Gastrocnemius medialis (tissue), 4 donors: ENCODE measurements around the gene VSIG1. TPM values are rescaled to one million over a fixed set of nuclear protein-coding genes. Genes with fewer than 3 reads are reported as not detected.

Source experiments
- ATAC-seq, 2 donors: fragments of 150-250 bp; one replicate each; pipeline ENCODE4 v1.9.1; 2016
- DNase-seq, 2 donors: peaks; one replicate each; pipeline ENCODE4 v3.0.0-alpha.2; 2019
- H3K27ac ChIP-seq, 4 donors: fragments of 200-600 bp; sonication (generic); 1 replicate in 1 of 4; 2 replicates in 3 of 4; pipeline ENCODE4 v1.5.1; 2016 to 2018; ENCODE audit warnings: mild to moderate bottlenecking in 2 of 4, moderate library complexity in 1 of 4
- H3K27me3 ChIP-seq, 3 donors: fragments of 200-600 bp; sonication (generic) in 2 of 3; 1 replicate in 1 of 3; 2 replicates in 2 of 3; pipeline versions ENCODE4 v1.5.1 to v1.6.0; 2016 to 2019; ENCODE audit warnings: mild to moderate bottlenecking in 1 of 3, moderate library complexity in 1 of 3
- H3K36me3 ChIP-seq, 2 donors: fragments of 200-600 bp; sonication (generic) in 1 of 2; one replicate each; pipeline ENCODE4 v1.5.1; 2017 to 2018
- H3K4me1 ChIP-seq, 2 donors: fragments of 200-600 bp; sonication (generic) in 1 of 2; one replicate each; pipeline ENCODE4 v1.5.1; 2016 to 2017; ENCODE audit warnings: mild to moderate bottlenecking in 2 of 2
- H3K4me3 ChIP-seq, 4 donors: fragments of 200-600 bp; sonication (generic) in 3 of 4; 1 replicate in 1 of 4; 2 replicates in 3 of 4; pipeline ENCODE4 v1.5.1; 2016 to 2019; ENCODE audit warnings: mild to moderate bottlenecking in 2 of 4
- H3K9me3 ChIP-seq, 3 donors: fragments of 200-600 bp; sonication (generic) in 2 of 3; 1 replicate in 1 of 3; 2 replicates in 2 of 3; pipeline ENCODE4 v1.5.1; 2016 to 2019
- CTCF ChIP-seq, 5 experiments: fragments of 450-650 bp in 3 of 5; fragments of 200-600 bp in 2 of 5; sonication (generic) in 2 of 5; IDR thresholded peaks in 4 of 5; conservative IDR thresholded peaks in 1 of 5; 1 replicate in 4 of 5; 2 replicates in 1 of 5; pipeline ENCODE4 v1.5.1; 2016 to 2019; ENCODE audit warnings: antibody characterized with exemption in 5 of 5, mild to moderate bottlenecking in 3 of 5, moderate library complexity in 3 of 5
- POLR2A ChIP-seq, 2 donors: fragments of 450-650 bp; IDR thresholded peaks; one replicate each; pipeline ENCODE4 v1.6.1; 2017; ENCODE audit warnings: antibody characterized with exemption in 2 of 2, mild to moderate bottlenecking in 2 of 2, moderate library complexity in 2 of 2
- in situ Hi-C, 4 donors: fragments of 200-750 bp; cut with MboI; loops; one replicate each; pipeline versions ENCODE4 v1.15.0 to v1.8.0; 2017; ENCODE audit warnings: low sequenced_read_pairs in 4 of 4
- intact Hi-C: fragments of 100-400 bp; cut with DNase I; formaldehyde crosslinking; loops from one replicate; pipeline ENCODE4 v1.15.1; 2023; ENCODE audit warnings: low total_unique reads
- total RNA-seq, 4 donors: library from RNA; depleted of rRNA; stranded (reverse); fragments of >200 nt; gene quantifications; one replicate each; pipeline versions ENCODE4 v1.1.0 to v1.2.3, GENCODE V29; 2016

The VSIG1 gene
- total RNA-seq, result not detected

- Histone ChIP-seq H3K4me1 (no peaks in the 10 kb centered on the region), H3K4me3 (no peak within 1 kb of the TSS), H3K27ac (no peak within 1 kb of the TSS), H3K36me3 (no peaks in the 10 kb centered on the region), H3K27me3 (no peaks in the 10 kb centered on the region), H3K9me3 (no peaks in the 10 kb centered on the region)
- ATAC-seq, result no peak
- no peak for DNase-seq
- TF ChIP-seq POLR2A (IDR thresholded peaks at IDR 0.05) (no peak), CTCF (IDR thresholded peaks at IDR 0.05 in 4 of 5, conservative IDR thresholded peaks at IDR 0.05 in 1 of 5) (no peak)
- intact Hi-C loops, result no loop called here
- in situ Hi-C loops, result no loop called here
These were observed at the start of gene VSIG1 for GRCh38 chrX:108044554-108045256. Gene VSIG1 (plus strand): TSS chrX:108045065. CDS start chrX:108045131, 66 bp downstream.

GRCh38 chrX:107996124-107996523, 48.7 kb upstream of the VSIG1 start:
- in situ Hi-C loops (no loop called here), intact Hi-C loops (no loop called here)
- Histone ChIP-seq H3K27ac (no peak overlapping the region), H3K9me3 (no peaks in the 10 kb centered on the region), H3K36me3 (no peaks in the 10 kb centered on the region), H3K4me3 (no peak overlapping the region), H3K4me1 (no peaks in the 10 kb centered on the region), H3K27me3 (peaks cover 0 to 2% (median 0%) of the 10 kb centered on the region in 3 donors)
- DNase-seq (no peak), ATAC-seq (no peak)
- no peak for TF ChIP-seq POLR2A (IDR thresholded peaks at IDR 0.05)
- no peak for TF ChIP-seq CTCF (IDR thresholded peaks at IDR 0.05 in 4 of 5, conservative IDR thresholded peaks at IDR 0.05 in 1 of 5)

- no peak overlapping the region for H3K4me3 ChIP-seq
- in situ Hi-C loops, result no loop called here
- peaks cover 0 to 7% (median 0%) of the 10 kb centered on the region in 3 donors for H3K27me3 ChIP-seq
- intact Hi-C loops, result no loop called here
- H3K27ac ChIP-seq, result peak overlapping the region; percentile 24 to 64 (median 53)
- H3K36me3 ChIP-seq, result no peaks in the 10 kb centered on the region
- DNase-seq (peak; percentile 35 to 69), ATAC-seq (peak; percentile 98)
- no peaks in the 10 kb centered on the region for H3K4me1 ChIP-seq
- no peaks in the 10 kb centered on the region for H3K9me3 ChIP-seq
- TF ChIP-seq POLR2A (IDR thresholded peaks at IDR 0.05) (no peak), CTCF (IDR thresholded peaks at IDR 0.05 in 4 of 5, conservative IDR thresholded peaks at IDR 0.05 in 1 of 5) (no peak)
These were observed 44.1 kb upstream of the VSIG1 start for GRCh38 chrX:108000751-108001150.

GRCh38 chrX:108001218-108001814, 43.5 kb upstream of the VSIG1 start:
- peak; percentile 7 to 18 for DNase-seq
- H3K4me3 ChIP-seq, result no peak overlapping the region
- H3K36me3 ChIP-seq, result no peaks in the 10 kb centered on the region
- ATAC-seq, result peak; percentile 89 to 91
- TF ChIP-seq POLR2A (IDR thresholded peaks at IDR 0.05), result no peak
- TF ChIP-seq CTCF (IDR thresholded peaks at IDR 0.05 in 4 of 5, conservative IDR thresholded peaks at IDR 0.05 in 1 of 5), result peak in 4 of 5 experiments; percentile 4 to 52 (median 38)
- no peaks in the 10 kb centered on the region for H3K4me1 ChIP-seq
- in situ Hi-C loops (no loop called here), intact Hi-C loops (no loop called here)
- no peaks in the 10 kb centered on the region for H3K9me3 ChIP-seq
- H3K27me3 ChIP-seq, result peaks cover 0 to 7% (median 0%) of the 10 kb centered on the region in 3 donors
- H3K27ac ChIP-seq, result peak overlapping the region; percentile 24 to 64 (median 53)
